NCI-H2171 treated with DMSO at 0.1 percent for 48 hours (cell line): ENCODE data around the gene CTXND1.
"Not testable (repeated sequence)": the region's sequence is repeated elsewhere in the genome, so short reads cannot be mapped to it uniquely, and the experiment has no call there.

ENCODE experiments used
- DNase-seq: peaks from one replicate; lab custom pipeline; 2025; lab: John Stamatoyannopoulos, UW

Gene CTXND1

DNA sequence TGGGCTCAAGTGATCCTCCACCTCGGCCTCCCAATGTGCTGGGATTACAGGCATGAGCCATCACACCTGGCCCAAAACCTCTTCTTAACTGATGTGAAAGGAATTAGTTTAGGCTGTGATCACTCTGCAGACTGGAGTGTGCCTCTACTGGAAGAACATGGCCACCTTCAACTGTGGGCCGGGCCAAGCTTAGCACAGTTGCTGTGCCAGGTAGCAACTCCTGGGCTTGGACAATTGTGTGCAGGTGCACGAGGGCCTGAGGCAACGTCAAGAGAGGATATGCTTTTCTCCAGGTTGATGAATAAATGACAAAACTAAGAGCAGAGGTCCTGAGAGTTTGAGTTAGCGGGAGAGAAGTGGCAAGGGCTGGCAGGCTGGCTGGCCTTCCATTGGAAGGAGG, 92.7 kb downstream of the CTXND1 start:
- DNase-seq = no peak

DNA sequence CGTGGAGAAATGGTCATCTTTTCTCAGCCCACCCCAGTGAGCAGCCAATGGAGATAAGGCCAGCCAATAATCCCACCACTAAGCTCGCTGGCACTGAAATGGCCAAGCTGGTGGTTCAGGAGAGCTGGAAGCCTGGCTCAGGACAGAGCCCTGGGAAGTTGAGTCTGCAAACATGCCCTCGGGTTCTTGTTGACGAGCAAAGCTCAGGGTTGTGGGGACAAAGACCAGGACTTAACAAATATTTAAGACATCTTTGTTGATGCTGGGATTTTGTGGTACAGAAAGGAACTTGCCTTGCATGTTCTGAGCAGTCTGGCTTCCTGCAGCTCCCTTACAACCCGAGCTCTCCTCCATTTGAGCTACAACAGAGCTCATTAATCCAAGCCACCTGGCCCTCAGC, 94.8 kb downstream of the CTXND1 start:
- no peak for DNase-seq

DNA sequence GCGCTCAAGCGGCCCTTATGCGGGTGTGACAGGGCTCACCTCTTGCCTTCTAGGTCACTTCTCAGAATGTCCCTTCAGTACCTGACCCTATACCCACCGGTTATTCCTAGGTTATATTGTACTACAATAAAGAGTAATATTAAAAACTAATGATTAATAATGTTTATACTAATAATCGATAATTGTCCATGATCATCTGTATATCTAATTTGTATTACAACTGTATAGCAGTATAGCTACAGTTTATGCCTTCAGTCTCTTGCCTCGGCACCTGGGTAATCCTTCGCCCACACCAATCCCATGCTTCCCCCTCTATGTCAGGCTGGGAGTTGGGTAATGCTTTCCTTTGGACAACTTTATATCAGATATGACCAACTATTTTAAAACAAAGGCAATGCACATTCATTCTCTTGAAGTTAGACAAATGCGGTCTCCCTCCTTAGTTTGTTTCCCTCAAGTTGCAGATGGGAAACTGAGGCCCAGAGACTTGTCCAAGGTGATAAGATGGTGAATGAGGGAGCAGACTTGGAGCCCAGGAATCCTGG, 95.8 kb downstream of the CTXND1 start:
- DNase-seq = no peak

DNA sequence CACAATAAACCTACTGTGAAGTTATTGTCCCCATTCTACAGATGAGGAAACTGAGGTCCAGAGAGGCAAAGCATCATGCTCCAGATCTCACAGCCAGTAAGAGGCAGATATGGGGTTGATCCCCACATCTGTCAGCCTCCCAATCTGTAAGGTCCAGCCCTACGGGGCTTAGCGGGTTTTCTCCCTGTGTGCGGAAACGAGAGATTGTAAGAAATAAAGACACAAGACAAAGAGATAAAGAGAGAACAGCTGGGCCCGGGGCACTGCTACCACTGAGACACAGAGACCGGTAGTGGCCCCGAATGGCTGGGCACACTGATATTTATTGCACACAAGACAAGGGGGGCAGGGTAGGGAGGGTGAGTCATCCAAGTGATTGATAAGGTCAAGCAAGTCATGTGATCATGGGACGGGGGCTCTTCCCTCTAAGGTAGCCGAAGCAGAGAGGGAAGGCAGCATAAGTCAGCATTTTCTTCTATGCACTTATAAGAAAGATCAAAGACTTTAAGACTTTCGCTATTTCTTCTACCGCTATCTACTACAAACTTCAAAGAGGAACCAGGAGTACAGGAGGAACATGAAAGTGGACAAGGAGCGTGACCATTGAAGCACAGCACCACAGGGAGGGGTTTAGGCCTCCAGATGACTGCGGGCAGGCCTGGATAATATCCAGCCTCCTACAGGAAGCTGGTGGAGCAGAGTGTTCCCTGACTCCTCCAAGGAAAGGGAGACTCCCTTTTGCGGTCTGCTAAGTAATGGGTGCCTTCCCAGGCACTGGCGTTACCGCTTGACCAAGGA, 96.4 kb downstream of the CTXND1 start:
- DNase-seq = not testable (repeated sequence)

DNA sequence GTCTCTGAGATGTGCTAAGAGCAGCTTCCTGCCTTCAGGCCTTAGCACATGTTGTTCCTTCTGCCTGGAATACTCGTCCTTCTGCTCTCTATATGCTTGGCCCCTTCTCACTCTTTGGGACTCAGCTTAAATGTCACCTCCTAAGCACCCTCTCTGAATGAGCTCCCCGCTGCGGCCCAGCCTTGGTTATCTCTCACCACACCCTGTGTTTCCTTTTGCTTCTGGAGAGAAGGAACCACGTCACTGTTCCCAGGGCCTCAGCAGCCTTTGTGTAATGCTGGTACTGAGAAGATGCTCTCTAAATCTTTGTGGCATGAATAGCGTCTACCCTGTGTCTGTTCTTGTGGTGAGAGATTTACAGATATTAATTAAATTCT, 97.0 kb downstream of the CTXND1 start:
- DNase-seq = no peak

- no peak for DNase-seq
Measured at GRCh38 chr15:80154336-80154735, 97.7 kb downstream of the CTXND1 start.

DNA sequence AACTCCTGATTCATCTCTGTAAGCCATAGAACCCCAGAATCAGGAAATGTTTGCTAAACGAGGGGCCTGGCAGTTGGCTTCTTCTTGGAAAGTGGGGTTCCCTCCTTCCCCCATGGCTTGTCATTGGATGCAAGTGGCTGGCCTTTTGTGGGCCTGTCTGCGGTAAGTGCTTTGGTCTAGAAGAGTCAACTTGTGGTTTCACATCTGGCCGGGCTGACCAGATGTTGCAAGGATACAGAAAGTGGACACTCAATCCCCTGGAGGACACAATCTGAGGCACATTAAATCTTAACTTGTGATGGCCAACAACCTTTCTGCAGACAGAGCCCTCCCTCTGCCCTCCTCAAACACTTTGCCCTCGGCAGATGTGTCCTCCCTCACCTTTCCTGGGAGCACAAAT, 98.1 kb downstream of the CTXND1 start:
- DNase-seq = no peak

DNA sequence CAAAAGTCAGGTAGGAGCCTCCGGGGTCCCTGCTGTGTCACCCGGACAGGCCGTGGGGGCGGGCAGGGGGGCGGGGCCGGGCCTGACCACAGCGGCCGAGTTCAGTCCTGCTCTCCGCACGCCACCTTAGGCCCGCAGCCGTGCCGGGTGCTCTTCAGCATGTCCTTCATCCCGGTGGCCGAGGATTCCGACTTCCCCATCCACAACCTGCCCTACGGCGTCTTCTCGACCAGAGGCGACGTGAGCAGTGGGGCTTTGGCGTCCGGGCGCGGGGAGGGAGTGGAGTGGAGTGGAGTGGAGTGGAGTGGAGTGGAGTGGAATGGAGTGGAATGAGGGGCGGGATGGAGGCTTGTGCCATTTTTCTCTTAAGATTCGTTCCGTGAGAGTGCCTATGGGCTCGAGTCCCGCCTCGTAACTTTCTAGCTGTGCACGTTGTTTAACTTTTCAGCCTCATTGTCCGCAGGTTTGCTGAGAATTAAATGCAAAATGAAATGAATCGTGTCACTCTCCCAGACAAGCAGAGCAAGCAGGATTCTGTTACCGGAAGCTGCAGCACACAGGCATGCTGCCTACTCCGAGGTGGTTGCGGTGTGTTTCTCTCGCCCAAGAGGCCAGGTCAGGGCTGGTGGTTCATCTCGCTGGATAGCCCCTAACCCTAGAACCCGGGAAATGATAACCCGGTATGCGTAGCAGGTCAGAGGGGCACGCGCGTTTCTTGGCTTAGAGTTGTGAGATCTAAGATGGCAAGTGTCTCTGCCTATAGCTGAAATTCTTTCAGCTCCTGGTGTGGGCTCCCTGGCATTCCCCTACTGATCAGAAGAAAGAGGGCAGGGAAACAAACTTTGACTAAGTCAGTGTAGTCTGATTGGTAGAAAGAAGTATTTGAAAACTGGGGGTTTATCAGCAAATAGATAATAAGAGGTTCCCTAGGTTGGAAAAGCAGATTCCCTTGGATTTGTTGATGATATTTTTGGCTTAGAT, 98.8 kb downstream of the CTXND1 start, which contains the start of gene FAH:
TSS of gene FAH (plus strand) at position 104 of the 981 bp plus-strand sequence. CDS start at position 160, 56 bp downstream.
- no peak for DNase-seq

GRCh38 chr15:80152180-80152895, 99.7 kb downstream of the CTXND1 start:
- peak; percentile 84 for DNase-seq

DNA sequence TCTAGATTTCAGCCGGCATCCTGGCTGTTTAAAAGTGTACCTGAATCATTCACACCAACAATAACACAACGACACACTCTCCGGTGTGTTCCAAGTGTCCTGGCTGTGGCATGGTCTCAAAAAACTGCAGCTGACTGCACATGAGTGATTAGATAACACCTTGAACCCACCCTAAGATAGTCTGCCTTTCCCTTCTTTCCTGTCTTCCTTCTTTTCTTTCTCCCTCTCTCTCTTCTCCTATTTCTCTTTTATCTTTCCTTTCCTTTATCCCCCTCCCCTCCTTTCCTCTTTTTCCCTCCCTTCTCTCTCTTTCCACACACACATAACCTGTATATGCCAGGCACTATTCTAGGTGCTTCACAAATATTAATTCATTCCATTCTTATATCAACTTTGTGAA, 100.4 kb downstream of the CTXND1 start:
- no peak for DNase-seq

- DNase-seq = no peak
Measured at GRCh38 chr15:80151148-80151547, 100.9 kb downstream of the CTXND1 start.
